ENCODE data around the gene NCKAP5.

The NCKAP5 gene

GRCh38 chr2:132752421-132753206, 815.6 kb downstream of the NCKAP5 start:
- Histone ChIP-seq H3K4me3 (ENCODE audit: severe bottlenecking) (no peak overlapping the region), H3K27me3 (ENCODE audit: insufficient read depth, poor library complexity, severe bottlenecking) (no peaks in the 10 kb centered on the region), H3K9me3 (ENCODE audit: severe bottlenecking) (no peaks in the 10 kb centered on the region), H3K27ac (ENCODE audit: poor library complexity, severe bottlenecking) (no peak overlapping the region), H3K36me3 (ENCODE audit: low read depth) (no peaks in the 10 kb centered on the region), H3K4me1 (ENCODE audit: insufficient read depth, poor library complexity, severe bottlenecking) (no peaks in the 10 kb centered on the region)
- no peak for DNase-seq (ENCODE audit: low spot score)
- ATAC-seq (ENCODE audit: low read depth), result no peak
- no peak for TF ChIP-seq CTCF (IDR thresholded peaks at IDR 0.05; ENCODE audit: poor library complexity, severe bottlenecking)

GRCh38 chr2:132751836-132752235, 816.4 kb downstream of the NCKAP5 start:
- Histone ChIP-seq H3K9me3 (ENCODE audit: severe bottlenecking) (no peaks in the 10 kb centered on the region), H3K36me3 (ENCODE audit: low read depth) (no peaks in the 10 kb centered on the region), H3K27ac (ENCODE audit: poor library complexity, severe bottlenecking) (no peak overlapping the region), H3K4me1 (ENCODE audit: insufficient read depth, poor library complexity, severe bottlenecking) (no peaks in the 10 kb centered on the region), H3K4me3 (ENCODE audit: severe bottlenecking) (no peak overlapping the region), H3K27me3 (ENCODE audit: insufficient read depth, poor library complexity, severe bottlenecking) (no peaks in the 10 kb centered on the region)
- no peak for TF ChIP-seq CTCF (IDR thresholded peaks at IDR 0.05; ENCODE audit: poor library complexity, severe bottlenecking)
- no peak for ATAC-seq (ENCODE audit: low read depth)
- no peak for DNase-seq (ENCODE audit: low spot score)

- no peaks in the 10 kb centered on the region for H3K36me3 ChIP-seq (ENCODE audit: low read depth)
- no peak overlapping the region for H3K4me3 ChIP-seq (ENCODE audit: severe bottlenecking)
- ATAC-seq (ENCODE audit: low read depth) (no peak), DNase-seq (ENCODE audit: low spot score) (no peak)
- no peak for TF ChIP-seq CTCF (IDR thresholded peaks at IDR 0.05; ENCODE audit: poor library complexity, severe bottlenecking)
- no peaks in the 10 kb centered on the region for H3K4me1 ChIP-seq (ENCODE audit: insufficient read depth, poor library complexity, severe bottlenecking)
- H3K27ac ChIP-seq (ENCODE audit: poor library complexity, severe bottlenecking), result no peak overlapping the region
- H3K27me3 ChIP-seq (ENCODE audit: insufficient read depth, poor library complexity, severe bottlenecking), result no peaks in the 10 kb centered on the region
- no peaks in the 10 kb centered on the region for H3K9me3 ChIP-seq (ENCODE audit: severe bottlenecking)
These were observed 817.7 kb downstream of the NCKAP5 start for GRCh38 chr2:132750606-132751005.

- H3K36me3 ChIP-seq (ENCODE audit: low read depth), result no peaks in the 10 kb centered on the region
- H3K27ac ChIP-seq (ENCODE audit: poor library complexity, severe bottlenecking), result no peak overlapping the region
- ATAC-seq (ENCODE audit: low read depth) (no peak), DNase-seq (ENCODE audit: low spot score) (no peak)
- H3K27me3 ChIP-seq (ENCODE audit: insufficient read depth, poor library complexity, severe bottlenecking), result no peaks in the 10 kb centered on the region
- H3K9me3 ChIP-seq (ENCODE audit: severe bottlenecking), result no peaks in the 10 kb centered on the region
- no peak for TF ChIP-seq CTCF (IDR thresholded peaks at IDR 0.05; ENCODE audit: poor library complexity, severe bottlenecking)
- H3K4me1 ChIP-seq (ENCODE audit: insufficient read depth, poor library complexity, severe bottlenecking), result no peaks in the 10 kb centered on the region
- no peak overlapping the region for H3K4me3 ChIP-seq (ENCODE audit: severe bottlenecking)
These were observed 821.2 kb downstream of the NCKAP5 start for GRCh38 chr2:132747046-132747445.

GRCh38 chr2:132741754-132742153, 826.5 kb downstream of the NCKAP5 start:
- Histone ChIP-seq H3K27ac (ENCODE audit: poor library complexity, severe bottlenecking) (no peak overlapping the region), H3K27me3 (ENCODE audit: insufficient read depth, poor library complexity, severe bottlenecking) (no peaks in the 10 kb centered on the region), H3K4me3 (ENCODE audit: severe bottlenecking) (no peak overlapping the region), H3K9me3 (ENCODE audit: severe bottlenecking) (no peaks in the 10 kb centered on the region), H3K4me1 (ENCODE audit: insufficient read depth, poor library complexity, severe bottlenecking) (no peaks in the 10 kb centered on the region), H3K36me3 (ENCODE audit: low read depth) (no peaks in the 10 kb centered on the region)
- no peak for ATAC-seq (ENCODE audit: low read depth)
- no peak for TF ChIP-seq CTCF (IDR thresholded peaks at IDR 0.05; ENCODE audit: poor library complexity, severe bottlenecking)
- no peak for DNase-seq (ENCODE audit: low spot score)

All from RWPE2 (cell line).